Motor neuron (in vitro differentiated cells): ENCODE results near the gene ANKFY1. TPM values are rescaled to one million over a fixed set of nuclear protein-coding genes. Genes with fewer than 3 reads are reported as not detected.

ENCODE experiments used
- ATAC-seq, 8 experiments: fragments of 200-7000 bp; cut with Tn5 transposase; replicated peaks in 6 of 8; 2 replicates each; pipeline ENCODE4 v1.8.0; 2021; ENCODE audit warnings: mild to moderate bottlenecking in 8 of 8, moderate library complexity in 8 of 8
- H3K27ac ChIP-seq, 2 donors: fragments of 250-450 bp; sonication (Bioruptor Pico); 2 replicates each; pipeline ENCODE4 v1.9.0; 2021; ENCODE audit warnings: antibody characterized with exemption in 2 of 2, mild to moderate bottlenecking in 2 of 2, moderate library complexity in 1 of 2
- H3K4me1 ChIP-seq, 2 donors: fragments of 250-450 bp; sonication (Bioruptor Pico); replicated peaks in 1 of 2; 2 replicates each; pipeline ENCODE4 v1.6.1; 2021; ENCODE audit warnings: antibody characterized with exemption in 2 of 2, mild to moderate bottlenecking in 2 of 2, moderate library complexity in 1 of 2
- H3K4me3 ChIP-seq, 5 donors: fragments of 250-450 bp; sonication (Bioruptor Pico); 2 replicates each; pipeline ENCODE4 v1.9.0; 2021; ENCODE audit warnings: antibody characterized with exemption in 5 of 5, mild to moderate bottlenecking in 5 of 5, moderate library complexity in 4 of 5
- WGBS, 10 experiments: fragments of 450-650 bp; shearing (Covaris generic); methylation state at CpG; one replicate each; pipeline ENCODE4 v1.0.0; 2022; 5-methylcytosine and 5-hydroxymethylcytosine counted together
- in situ Hi-C, 9 experiments: fragments of 400-800 bp; cut with MboI; loops; one replicate each; pipeline ENCODE4 v1.15.0; 2021; ENCODE audit warnings: low sequenced_read_pairs in 9 of 9, low pct_unique_long_range_greater_than_20kb in 2 of 9; ENCODE audit not compliant: unreplicated experiment in 9 of 9
- total RNA-seq, 8 experiments: library from RNA; unstranded; fragments of 300-600 nt; gene quantifications; 2 replicates each; pipeline versions ENCODE4 v1.2.3 to v1.2.4, GENCODE V29; 2022

Gene ANKFY1
- total RNA-seq, 8 experiments from 2014 or later, result 17.0 to 49.1 (median 25.4) TPM

GRCh38 chr17:4163951-4164350 is 99.8 kb downstream of the ANKFY1 start:
- Histone ChIP-seq H3K4me1 (peaks cover 20 to 26% of the 10 kb centered on the region in 2 donors), H3K27ac (no peak overlapping the region), H3K4me3 (no peak overlapping the region)
- 32 to 100% (median 72%) methylated on average over 1 to 6 of the region's 6 CpGs; no CpG with 5 or more reads in 6 of the 10 experiments for WGBS, 10 experiments
- ATAC-seq, result peak in 2 of 8 experiments; percentile 15 to 17
- in situ Hi-C loops, result no loop called here

GRCh38 chr17:4162775-4163466 is 100.9 kb downstream of the ANKFY1 start:
- in situ Hi-C loops, result no loop called here
- 43 to 100% (median 85%) methylated on average over 1 to 12 of the region's 14 CpGs; no CpG with 5 or more reads in 1 of the 10 experiments for WGBS, 10 experiments
- Histone ChIP-seq H3K4me3 (no peak overlapping the region), H3K27ac (peak overlapping the region; percentile 23 to 46), H3K4me1 (peaks cover 20 to 26% of the 10 kb centered on the region in 2 donors)
- ATAC-seq, result peak in 4 of 8 experiments; percentile 10 to 75 (median 71)

- ATAC-seq, result peak in 1 of 8 experiments; percentile 4
- peak overlapping the region; percentile 46 for H3K27ac ChIP-seq
- 60 to 100% (median 87%) methylated on average over 1 to 5 of the region's 6 CpGs; no CpG with 5 or more reads in 3 of the 10 experiments for WGBS, 10 experiments
Observed at GRCh38 chr17:4162321-4162720, 101.5 kb downstream of the ANKFY1 start.

GRCh38 chr17:4161967-4162305 is 101.8 kb downstream of the ANKFY1 start:
- H3K4me1 ChIP-seq, result peaks cover 20 to 26% of the 10 kb centered on the region in 2 donors
- ATAC-seq, result peak in 6 of 8 experiments; percentile 5 to 62 (median 48)
- 23 to 100% (median 75%) methylated on average over 1 to 5 of the region's 9 CpGs; no CpG with 5 or more reads in 1 of the 10 experiments for WGBS, 10 experiments
- no peak overlapping the region for H3K4me3 ChIP-seq
- peak overlapping the region; percentile 46 for H3K27ac ChIP-seq
- in situ Hi-C loops, result no loop called here

More at GRCh38 chr17:4162321-4162720, 101.5 kb downstream of the ANKFY1 start:
- Histone ChIP-seq H3K4me3 (no peak overlapping the region), H3K4me1 (peaks cover 20 to 26% of the 10 kb centered on the region in 2 donors)
- in situ Hi-C loops, result no loop called here

GRCh38 chr17:4161192-4161966 is 102.4 kb downstream of the ANKFY1 start:
- H3K27ac ChIP-seq, result peak overlapping the region; percentile 46 to 61
- in situ Hi-C loops, result no loop called here
- 5 to 100% (median 54%) methylated on average over 1 to 7 of the region's 7 CpGs; no CpG with 5 or more reads in 1 of the 10 experiments for WGBS, 10 experiments
- ATAC-seq, result peak; percentile 54 to 89 (median 70)
- H3K4me1 ChIP-seq, result peaks cover 20 to 26% of the 10 kb centered on the region in 2 donors
- no peak overlapping the region for H3K4me3 ChIP-seq

GRCh38 chr17:4160294-4160859 is 103.4 kb downstream of the ANKFY1 start:
- Histone ChIP-seq H3K4me1 (peaks cover 20 to 26% of the 10 kb centered on the region in 2 donors), H3K4me3 (no peak overlapping the region), H3K27ac (no peak overlapping the region)
- no peak for ATAC-seq
- WGBS, 10 experiments, result 92 to 100% (median 97%) methylated on average over 1 to 9 of the region's 19 CpGs; no CpG with 5 or more reads in 2 of the 10 experiments
- in situ Hi-C loops, result no loop called here

- Histone ChIP-seq H3K4me1 (peaks cover 20 to 26% of the 10 kb centered on the region in 2 donors), H3K4me3 (no peak overlapping the region), H3K27ac (no peak overlapping the region)
- 85 to 100% (median 98%) methylated on average over 3 to 15 of the region's 15 CpGs; no CpG with 5 or more reads in 1 of the 10 experiments for WGBS, 10 experiments
- in situ Hi-C loops, result no loop called here
- ATAC-seq, result no peak
Observed at GRCh38 chr17:4159761-4160160, 104.0 kb downstream of the ANKFY1 start.

- WGBS, 10 experiments, result 87 to 100% (median 100%) methylated on average over 1 to 4 of the region's 12 CpGs; no CpG with 5 or more reads in 2 of the 10 experiments
- H3K4me3 ChIP-seq, result no peak overlapping the region
- in situ Hi-C loops, result no loop called here
- no peak for ATAC-seq
- no peak overlapping the region for H3K27ac ChIP-seq
- peaks cover 17 to 19% of the 10 kb centered on the region in 2 donors for H3K4me1 ChIP-seq
Observed at GRCh38 chr17:4157618-4158333, 106.0 kb downstream of the ANKFY1 start.

- ATAC-seq, result no peak
- WGBS, 10 experiments, result 57 to 100% (median 85%) methylated on average over 1 to 8 of the region's 16 CpGs; no CpG with 5 or more reads in 4 of the 10 experiments
- in situ Hi-C loops, result no loop called here
- no peak overlapping the region for H3K4me3 ChIP-seq
- peaks cover 8 to 9% of the 10 kb centered on the region in 2 donors for H3K4me1 ChIP-seq
- H3K27ac ChIP-seq, result no peak overlapping the region
Observed at GRCh38 chr17:4156750-4157381, 106.9 kb downstream of the ANKFY1 start.

- Histone ChIP-seq H3K4me3 (no peak overlapping the region), H3K4me1 (peaks cover 2% of the 10 kb centered on the region in 2 donors), H3K27ac (no peak overlapping the region)
- ATAC-seq, result no peak
- 0 to 100% (median 83%) methylated on average over 1 to 9 of the region's 10 CpGs; no CpG with 5 or more reads in 3 of the 10 experiments for WGBS, 10 experiments
- in situ Hi-C loops, result no loop called here
Observed at GRCh38 chr17:4155980-4156620, 107.7 kb downstream of the ANKFY1 start.

- in situ Hi-C loops, result no loop called here
- ATAC-seq, result no peak
- Histone ChIP-seq H3K4me3 (no peak overlapping the region), H3K4me1 (no peaks in the 10 kb centered on the region), H3K27ac (no peak overlapping the region)
- WGBS, 10 experiments, result 67 to 100% (median 80%) methylated on average over 1 to 3 of the region's 3 CpGs; no CpG with 5 or more reads in 5 of the 10 experiments
Observed at GRCh38 chr17:4154201-4154600, 109.6 kb downstream of the ANKFY1 start.

GRCh38 chr17:4152471-4152870 is 111.3 kb downstream of the ANKFY1 start:
- ATAC-seq, result no peak
- H3K27ac ChIP-seq, result no peak overlapping the region
- no peaks in the 10 kb centered on the region for H3K4me1 ChIP-seq
- WGBS, 10 experiments, result 0 to 67% (median 45%) methylated on average over 1 to 3 of the region's 3 CpGs; no CpG with 5 or more reads in 6 of the 10 experiments
- H3K4me3 ChIP-seq, result no peak overlapping the region
- in situ Hi-C loops, result no loop called here
